ENCODE measurements around the gene TMEM170A. TPM values are rescaled to one million over a fixed set of nuclear protein-coding genes. Genes with fewer than 3 reads are reported as not detected.
A peak's percentile ranks its signal among the peaks of the same experiment; 100 is the strongest.

TMEM170A gene
- total and polyA plus RNA-seq, 2 of the 13 experiments (the other 11 are each of a cell fraction or from before 2014, with no cell fraction given), result 35.7 to 39.7 TPM

GRCh38 chr16:75433732-75434413 is 30.6 kb downstream of the TMEM170A start (continued):
- TF ChIP-seq ZSCAN5A (CRISPR knock-in tag; IDR thresholded peaks at IDR 0.05; ENCODE audit: borderline replicate concordance), result no peak
- TF ChIP-seq ZFP36L2 (CRISPR knock-in tag; IDR thresholded peaks at IDR 0.05), result no peak
- no peak for TF ChIP-seq ZNF431 (CRISPR knock-in tag; IDR thresholded peaks at IDR 0.05; ENCODE audit: borderline replicate concordance, low read depth)
- TF ChIP-seq MXD4 (CRISPR knock-in tag; IDR thresholded peaks at IDR 0.05), result no peak; the same call in 1 of the 2 replicates
- TF ChIP-seq, protein P1, sequence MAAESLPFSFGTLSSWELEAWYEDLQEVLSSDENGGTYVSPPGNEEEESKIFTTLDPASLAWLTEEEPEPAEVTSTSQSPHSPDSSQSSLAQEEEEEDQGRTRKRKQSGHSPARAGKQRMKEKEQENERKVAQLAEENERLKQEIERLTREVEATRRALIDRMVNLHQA (CRISPR knock-in tag; IDR thresholded peaks at IDR 0.05), result no peak
- TF ChIP-seq TGIF2 (CRISPR knock-in tag; IDR thresholded peaks at IDR 0.05), result 0 out of 2 replicates have a peak, but pooled peaks have one; percentile 63
- no peak for TF ChIP-seq MAFK (conservative IDR thresholded peaks at IDR 0.05 in 1 of 2, IDR thresholded peaks at IDR 0.05 in 1 of 2; ENCODE audit: low read length in 2 of 2)
- TF ChIP-seq KLF15 (CRISPR knock-in tag; IDR thresholded peaks at IDR 0.05; ENCODE audit: borderline replicate concordance), result no peak
- TF ChIP-seq FOXP4 (CRISPR knock-in tag; IDR thresholded peaks at IDR 0.05), result peak; percentile 63; the same call in 1 of the 2 replicates
- no peak for TF ChIP-seq U2AF2 (IDR thresholded peaks at IDR 0.05; ENCODE audit: low read depth, low read length)
- TF ChIP-seq ARNT2 (CRISPR knock-in tag; IDR thresholded peaks at IDR 0.05; ENCODE audit: low read depth), result no peak
- 0 out of 2 replicates have a peak, but pooled peaks have one; percentile 52 for TF ChIP-seq PBX3 (CRISPR knock-in tag; IDR thresholded peaks at IDR 0.05; ENCODE audit: borderline replicate concordance)
- no peak for TF ChIP-seq ZNF512B (CRISPR knock-in tag; IDR thresholded peaks at IDR 0.05; ENCODE audit: borderline replicate concordance)
- TF ChIP-seq SOX5 (CRISPR knock-in tag; IDR thresholded peaks at IDR 0.05; ENCODE audit: borderline replicate concordance), result no peak; the same call in 1 of the 2 replicates
- no peak; the same call in none of the 2 replicates for TF ChIP-seq CCDC6 (CRISPR knock-in tag; IDR thresholded peaks at IDR 0.05)
- no peak; the same call in 1 of the 2 replicates for TF ChIP-seq TAF1 (CRISPR knock-in tag; IDR thresholded peaks at IDR 0.05)
- no peak for TF ChIP-seq ESRRA (CRISPR knock-in tag; IDR thresholded peaks at IDR 0.05; ENCODE audit: low read depth)
- no peak for TF ChIP-seq ZNF749 (CRISPR knock-in tag; IDR thresholded peaks at IDR 0.05; ENCODE audit: borderline replicate concordance)
- TF ChIP-seq, protein P2, sequence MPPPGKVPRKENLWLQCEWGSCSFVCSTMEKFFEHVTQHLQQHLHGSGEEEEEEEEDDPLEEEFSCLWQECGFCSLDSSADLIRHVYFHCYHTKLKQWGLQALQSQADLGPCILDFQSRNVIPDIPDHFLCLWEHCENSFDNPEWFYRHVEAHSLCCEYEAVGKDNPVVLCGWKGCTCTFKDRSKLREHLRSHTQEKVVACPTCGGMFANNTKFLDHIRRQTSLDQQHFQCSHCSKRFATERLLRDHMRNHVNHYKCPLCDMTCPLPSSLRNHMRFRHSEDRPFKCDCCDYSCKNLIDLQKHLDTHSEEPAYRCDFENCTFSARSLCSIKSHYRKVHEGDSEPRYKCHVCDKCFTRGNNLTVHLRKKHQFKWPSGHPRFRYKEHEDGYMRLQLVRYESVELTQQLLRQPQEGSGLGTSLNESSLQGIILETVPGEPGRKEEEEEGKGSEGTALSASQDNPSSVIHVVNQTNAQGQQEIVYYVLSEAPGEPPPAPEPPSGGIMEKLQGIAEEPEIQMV (CRISPR knock-in tag; IDR thresholded peaks at IDR 0.05; ENCODE audit: low read depth), result peak; percentile 58; the same call in 1 of the 2 replicates
